NCI-H128 (cell line): ENCODE results near the gene PER1.
A peak's percentile ranks its signal among the peaks of the same experiment; 100 is the strongest.

Experiments
- DNase-seq: peaks from one replicate; lab custom pipeline; 2025; ENCODE audit not compliant: unreplicated experiment; lab: John Stamatoyannopoulos, UW

PER1 gene

DNA sequence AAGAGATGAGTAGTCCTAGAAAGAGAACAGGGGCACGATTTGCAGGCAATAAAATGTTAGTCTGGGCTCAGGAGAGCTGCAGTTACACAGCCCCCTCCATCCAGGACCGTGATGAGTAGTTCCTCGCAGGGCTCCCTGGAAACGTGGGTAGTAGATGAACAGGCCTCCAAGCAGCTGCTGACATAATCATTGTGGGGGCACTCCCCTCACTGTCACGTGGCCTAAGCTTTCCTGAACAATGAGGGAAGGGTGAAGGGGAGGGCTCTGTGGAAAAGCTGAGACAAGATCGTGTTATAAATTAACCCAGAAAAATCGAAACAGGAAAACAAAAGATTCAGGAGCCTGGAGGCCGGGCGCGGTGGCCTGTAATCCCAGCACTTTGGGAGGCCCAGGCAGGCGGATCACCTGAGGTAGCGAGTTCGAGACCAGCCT, 1.3 kb upstream of the PER1 start:
- DNase-seq = no peak

DNA sequence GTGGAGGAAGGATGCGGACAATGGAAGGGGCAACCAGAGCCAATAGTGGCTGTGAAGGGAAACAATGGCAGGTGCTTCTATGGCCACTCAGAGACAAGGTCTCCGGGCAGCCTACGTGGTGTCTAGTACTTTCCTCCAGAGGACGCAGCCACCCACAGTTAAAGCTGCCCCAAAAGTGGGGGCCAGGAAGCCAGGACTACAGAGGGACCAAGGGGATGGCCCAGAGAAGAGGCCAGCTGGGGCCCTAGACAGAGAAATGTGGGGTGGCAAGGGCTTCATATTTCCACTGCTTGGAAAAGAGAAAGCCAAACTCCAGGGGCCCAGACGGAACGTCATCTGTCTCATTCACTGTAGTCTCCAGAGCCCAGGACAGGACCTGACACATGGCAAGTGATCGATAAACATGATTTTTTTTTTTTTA, 837 bp upstream of the PER1 start:
- DNase-seq = no peak

DNA sequence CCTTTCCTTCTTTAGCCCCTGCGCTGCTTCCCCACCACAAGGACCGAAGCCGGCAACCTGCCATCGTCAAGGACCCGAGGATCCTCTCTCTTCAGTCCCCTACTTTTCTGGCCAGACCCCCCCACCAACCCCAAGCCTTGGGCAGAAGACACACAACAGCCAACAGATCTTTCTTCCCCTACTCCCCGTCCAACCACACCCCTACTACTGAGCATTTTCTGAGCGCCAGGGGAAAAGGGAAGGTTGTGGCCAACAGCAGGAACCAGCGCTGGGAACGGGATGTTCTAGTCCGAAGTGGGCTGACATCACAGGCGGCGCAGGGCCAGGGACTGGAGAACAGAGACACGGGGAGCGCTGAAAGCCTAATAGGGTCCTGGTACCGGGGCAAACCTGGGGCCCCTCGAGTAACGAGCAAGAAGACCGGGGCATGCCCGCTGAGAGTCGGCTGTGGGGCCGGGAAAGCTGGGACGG, 528 bp downstream of the PER1 start:
- no peak for DNase-seq

DNA sequence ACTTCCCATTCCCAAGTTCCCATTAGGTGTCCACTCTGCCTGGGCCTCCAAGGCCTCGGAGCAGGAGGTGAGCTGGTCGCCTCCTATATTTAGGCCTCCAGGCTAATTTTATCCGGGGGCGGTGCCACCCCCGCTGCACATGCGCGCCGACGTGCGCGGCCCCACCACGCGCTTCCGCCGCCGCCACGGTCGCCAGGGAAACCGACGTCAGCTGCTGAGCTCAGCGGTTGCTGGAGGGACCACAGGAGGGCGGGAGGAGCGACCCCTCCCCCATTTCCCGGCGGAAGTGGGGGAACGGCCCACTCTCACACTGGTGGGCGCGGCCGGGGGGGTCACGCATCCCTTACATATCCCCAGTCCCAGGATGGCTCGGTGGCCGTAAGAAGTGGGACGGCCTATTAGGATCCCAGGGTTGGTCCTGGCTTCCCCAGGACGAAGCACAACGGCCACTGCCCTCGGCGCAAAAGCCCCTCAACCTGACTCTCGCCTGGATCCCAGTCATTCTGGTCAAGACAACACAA, 1.0 kb downstream of the PER1 start:
- peak; percentile 42 for DNase-seq

DNA sequence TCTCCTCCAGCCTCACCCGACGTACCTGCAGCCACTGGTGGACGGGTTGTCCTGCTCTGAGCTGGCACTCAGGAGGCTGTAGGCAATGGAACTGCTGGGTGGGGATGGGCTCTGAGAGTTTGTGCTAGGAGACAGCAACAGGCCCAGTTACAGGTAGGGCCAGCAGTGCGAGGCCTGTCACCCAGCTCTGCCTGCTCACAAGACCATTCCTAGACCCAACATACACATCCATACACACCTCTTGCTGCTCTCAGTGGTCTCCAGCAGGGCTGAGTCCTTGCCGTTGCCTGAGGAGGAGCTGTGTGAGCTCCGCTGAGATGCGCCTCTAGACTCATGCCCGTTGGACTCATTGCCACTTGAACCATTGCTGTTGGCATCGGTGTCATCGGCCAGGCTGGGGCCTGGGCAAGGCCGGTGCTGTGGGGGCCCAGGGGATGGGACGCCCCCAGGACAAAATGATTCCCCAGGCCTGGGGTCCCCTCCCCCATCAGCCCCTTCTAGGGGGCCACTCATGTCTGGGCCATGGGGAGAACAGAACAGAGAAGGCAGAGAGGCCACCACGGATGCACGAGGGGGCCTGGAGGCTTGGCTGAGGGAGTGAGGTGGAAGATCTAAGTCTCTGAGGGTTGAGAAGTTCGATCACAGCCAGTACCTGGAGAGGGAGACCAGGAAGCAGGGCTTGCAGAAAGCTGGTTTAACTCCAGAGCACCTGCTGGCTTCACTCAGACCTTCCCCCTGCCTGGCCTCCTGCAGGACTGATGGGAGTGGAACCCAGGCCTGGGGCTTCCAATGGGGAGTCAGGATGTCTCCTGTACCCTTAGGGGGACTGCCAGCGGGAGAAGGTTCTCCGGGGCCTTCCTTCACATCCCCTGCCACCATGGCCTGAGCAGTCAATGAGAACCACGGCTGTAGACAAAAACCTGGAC, 1.7 kb downstream of the PER1 start:
- no peak for DNase-seq

DNA sequence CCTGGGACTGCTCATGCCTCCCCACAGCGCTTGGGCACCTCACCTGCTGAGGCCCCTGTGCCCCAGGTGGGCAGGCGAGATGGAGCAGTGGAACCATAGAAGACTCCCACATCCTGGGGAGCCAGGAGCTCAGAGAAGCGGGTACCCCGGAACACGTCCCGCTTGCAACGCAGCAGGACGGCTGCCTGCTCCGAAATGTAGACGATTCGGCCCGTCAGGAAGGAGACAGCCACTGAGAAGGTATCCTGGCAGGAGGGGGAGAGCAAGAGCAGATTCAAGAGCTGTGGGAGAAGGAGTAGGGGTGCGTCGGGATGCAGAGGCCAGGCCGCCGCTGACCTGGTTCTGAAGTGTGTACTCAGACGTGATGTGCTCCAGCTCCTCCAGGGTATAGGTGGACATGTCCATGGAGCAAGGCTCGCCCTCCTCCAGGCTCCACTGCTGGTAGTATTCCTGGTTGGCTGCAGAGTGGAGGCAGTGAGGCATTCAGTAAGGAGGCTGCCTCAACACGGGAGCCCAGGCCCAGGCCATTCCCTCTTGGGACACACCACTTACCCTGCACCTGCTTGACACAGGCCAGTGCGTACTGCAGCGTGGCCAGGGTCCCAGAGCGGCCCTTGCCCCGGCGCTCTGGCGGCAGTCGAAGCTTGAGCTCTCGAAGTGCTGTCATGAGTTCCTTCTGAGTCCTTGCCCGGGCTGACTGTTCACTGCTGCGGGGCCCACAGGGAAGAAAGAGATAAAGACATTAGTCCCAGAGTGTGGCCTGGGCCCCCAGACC, 2.6 kb downstream of the PER1 start:
- DNase-seq = no peak

DNA sequence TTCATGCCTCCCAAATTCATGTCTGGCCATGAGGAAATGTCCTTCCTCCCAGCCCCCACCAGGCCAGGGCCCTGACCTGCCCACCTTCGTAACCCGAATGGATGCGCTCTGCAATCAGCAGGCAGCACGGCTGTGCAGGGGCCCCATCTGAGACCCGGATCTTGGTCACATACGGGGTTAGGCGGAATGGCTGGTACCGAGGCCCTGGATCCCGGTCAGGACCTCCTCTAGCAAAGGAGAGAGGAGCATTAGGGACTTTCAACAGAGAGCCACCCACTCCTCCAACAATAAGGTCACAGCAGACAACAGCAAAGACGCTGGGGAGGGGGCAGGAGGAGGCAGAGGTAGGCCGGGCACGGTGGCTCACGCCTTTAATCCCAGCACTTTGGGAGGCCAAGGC, 3.6 kb downstream of the PER1 start:
- no peak for DNase-seq

DNA sequence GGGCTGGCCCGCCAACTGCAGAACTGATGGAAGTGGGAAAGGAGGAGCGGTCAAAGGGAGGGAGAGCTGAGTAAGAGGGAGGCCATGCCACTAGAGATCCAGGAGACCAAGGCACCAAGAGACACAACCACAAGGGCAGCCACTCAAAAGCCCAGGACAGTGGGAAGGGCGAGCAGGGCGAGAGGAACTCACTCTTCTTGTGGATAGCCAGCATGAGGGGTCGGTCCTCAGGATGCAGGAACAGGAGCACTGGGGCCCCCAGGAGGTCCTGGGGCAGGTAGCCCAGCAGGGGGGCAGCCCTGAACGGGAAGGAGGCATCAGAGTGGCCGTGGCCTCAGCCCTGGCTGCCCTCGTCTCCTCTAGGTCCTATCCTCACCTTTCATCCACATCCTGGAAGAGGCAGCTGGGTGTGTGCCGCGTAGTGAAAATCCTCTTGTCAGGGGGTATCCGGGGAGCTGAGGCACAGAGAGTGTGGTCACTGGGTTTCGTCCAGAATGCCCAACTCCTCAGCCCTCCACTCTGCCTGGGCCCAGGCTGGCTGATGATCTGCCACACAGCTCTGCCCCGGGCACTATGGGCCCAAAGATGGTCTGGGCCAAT, 4.3 kb downstream of the PER1 start:
- DNase-seq = no peak

DNA sequence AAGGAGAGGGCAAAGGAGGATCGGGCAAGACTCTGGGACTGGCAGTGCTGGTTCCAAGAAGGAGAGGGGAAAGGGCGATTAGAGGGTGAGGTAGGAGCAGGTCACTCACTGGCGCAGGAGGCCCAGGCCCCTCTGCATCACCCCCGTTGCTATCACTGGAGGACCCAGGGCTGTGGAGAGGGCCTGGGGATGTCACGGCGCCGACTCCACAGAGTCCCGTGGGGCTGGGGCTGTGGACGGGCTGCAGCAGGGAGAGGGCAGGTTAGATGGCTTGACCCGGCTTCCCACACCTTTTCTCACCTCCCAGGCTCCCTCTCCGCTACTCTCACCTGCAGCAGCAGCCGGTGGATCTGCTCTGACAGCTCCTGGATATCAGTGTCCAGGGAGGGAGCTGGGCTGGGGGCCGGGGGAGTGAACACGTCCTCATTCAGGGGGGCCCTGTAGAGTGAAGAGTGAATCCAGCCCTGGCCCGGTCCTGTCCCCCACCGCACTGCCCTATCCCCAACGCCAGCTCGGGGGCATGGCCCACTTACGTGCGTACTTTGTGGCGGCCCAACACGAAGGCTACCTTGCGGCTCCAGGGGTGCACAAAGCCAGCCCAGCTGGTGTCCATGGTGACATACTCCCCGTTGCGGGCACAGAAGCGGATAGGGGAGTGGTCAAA, 4.9 kb downstream of the PER1 start:
- no peak for DNase-seq

DNA sequence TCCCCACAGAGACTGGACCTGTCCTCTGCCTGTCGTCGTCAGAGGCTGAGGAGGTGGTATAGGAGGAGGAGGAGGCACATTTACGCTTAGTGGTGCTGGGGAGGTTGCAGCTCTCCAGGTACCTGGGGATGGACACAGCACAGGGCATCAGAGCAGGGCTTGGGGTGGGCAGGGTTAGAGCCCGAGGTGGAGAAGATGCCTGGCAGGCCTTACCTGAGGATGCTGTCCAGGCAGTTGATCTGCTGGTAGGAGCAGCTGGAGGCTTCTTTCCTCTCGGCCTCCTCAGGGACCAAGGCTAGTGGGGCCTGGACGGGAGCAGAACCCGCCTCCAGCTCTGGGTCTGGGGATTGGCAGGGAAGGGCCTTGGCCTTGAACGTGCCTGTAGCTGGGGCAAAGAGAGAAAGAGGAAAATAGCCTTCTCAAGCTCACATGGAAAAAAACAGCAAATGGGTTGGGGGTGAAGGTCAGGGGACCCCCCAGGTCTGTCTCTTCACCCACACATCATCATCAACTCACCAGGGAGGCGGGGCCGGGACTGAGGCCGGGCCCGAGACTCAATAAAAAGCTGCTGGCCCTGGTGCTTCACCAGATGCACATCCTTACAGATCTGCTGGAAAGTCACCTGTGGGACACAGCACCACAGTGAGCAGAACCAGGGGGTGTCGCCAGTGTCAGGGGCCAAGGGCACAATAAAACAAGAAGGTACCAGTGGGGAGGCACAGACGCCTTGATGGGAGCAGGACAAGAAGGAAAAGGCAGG, 5.6 kb downstream of the PER1 start:
- DNase-seq = no peak

DNA sequence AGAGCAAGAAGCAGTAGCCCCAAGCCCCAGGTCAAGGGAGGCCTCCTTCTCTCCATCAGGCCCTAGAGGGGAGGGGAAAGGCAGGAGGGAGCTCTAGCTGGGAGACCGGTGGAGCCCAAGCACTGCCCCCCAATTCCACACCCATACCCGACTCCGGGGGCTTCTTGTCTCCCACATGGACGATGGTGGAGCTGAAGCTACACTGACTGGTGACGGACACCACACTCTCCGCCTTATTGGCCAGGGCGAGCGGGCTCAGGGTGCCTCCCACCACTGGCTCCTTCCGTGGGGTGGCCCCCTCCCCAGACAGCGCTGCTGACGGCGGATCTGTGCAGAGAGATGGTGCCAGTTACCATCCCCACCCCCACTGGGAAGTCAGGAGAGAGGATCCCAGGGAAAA, 6.4 kb downstream of the PER1 start:
- no peak for DNase-seq

DNA sequence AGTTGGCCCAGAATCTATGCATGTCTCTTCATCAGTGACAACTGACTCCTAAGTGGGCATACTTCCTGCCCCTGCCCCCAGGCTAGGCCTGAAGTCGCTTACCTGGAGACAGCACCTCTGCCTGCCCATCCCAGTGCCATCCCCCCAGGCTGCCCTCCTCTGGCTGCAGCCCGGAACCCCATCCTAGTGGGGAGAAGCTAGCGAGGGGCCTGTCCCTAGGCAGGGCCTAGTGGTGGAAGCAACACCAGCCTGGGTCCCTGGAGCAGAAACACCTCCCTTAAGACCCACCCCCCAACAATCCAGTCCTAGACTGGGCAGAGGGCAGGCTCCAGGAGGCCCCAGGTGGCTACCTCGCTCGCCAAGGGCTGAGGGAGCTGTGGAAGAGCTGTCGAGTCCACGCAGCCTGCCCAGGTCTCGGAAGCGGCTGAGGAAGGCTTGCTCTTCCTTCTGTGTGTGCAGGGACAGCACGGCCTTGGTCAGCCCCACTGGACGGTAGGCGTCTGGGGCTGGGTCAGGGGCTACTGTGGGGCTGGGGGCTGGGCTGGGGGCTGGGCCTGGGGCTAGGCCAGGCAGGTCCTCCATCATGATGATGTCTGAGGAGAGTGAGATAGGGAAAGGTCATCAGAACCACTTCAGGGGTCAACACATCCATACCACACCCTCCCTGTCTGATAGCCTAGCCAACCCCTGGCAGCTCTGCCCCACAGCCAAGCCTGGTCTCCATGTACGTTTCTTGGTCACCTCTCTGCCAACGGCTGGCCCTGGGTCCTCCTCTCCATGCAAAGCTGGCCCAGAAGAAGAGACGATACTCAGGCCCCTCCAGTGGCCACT, 7.6 kb downstream of the PER1 start:
- DNase-seq = no peak

DNA sequence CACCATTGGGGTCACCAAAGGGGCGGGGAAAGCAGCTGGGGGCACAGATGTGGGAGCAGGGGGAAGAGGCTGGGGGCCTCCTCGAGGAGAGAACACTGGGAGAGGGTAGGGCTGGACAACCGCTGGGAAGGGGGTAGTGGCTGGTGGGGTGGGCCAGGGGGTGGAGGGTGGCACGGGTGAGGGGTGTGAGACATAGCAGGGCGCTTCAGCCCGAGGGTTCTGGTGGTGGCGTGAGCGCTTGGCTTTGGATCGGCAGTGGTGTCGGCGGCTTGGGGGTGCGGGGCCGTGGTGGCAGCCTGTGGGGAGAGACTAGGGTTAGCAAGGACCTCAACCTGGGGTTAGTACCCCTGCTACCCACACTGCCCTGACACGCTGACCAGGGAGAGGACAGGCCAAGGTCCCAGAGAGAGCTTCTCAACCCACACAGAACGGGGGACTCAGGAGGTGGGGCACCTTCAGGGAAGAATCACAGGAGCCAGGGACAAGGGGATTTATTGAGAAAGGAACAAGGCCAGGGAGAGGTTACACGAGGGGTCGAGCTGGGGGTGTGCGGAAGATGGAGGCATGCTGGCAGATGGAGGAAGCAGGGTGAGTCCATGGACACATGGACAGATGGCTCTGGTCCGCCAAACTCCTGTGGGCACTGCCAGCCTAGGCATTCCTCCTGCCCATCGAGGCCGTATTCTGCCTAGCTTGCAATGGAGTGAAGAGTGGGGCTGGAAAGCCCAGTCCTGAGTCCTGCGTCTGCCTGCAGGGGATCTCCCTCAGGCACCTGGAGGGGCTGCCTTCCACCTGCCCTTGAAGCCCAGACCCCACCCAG, 8.4 kb downstream of the PER1 start:
- DNase-seq = no peak

DNA sequence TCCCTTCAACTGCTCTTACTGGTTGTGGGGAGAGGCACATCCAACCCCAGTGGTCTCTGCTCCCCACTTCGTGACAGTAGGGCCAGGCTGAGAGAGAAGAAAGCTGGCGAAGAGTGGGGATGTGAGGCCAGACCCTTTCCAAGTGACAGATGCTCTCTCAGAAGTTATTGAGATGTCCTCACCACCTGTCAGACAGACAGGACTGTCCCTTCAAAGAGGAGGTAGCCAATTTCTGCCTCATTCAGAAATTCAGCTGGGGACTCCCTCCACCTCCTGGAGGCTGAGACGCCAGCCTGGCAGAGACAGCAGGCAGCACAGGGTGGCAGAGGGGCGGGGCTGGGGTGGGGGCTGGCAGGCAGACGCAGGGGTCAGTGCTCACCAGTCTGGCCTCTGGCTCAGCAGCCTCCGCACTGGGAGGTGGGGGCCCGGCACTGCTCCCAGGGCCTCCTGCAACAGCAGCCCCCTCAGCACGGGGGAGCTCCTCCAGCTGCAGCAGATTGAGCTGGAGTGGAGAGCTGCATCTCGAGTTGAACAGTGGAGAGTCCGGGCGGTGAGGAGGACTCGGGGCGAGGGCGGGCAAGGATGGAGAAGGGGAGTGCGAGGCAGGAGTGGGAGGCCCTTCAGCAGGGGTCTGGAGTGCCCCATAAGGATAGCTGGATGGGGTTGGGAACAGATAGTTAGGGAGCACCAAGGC, 9.2 kb downstream of the PER1 start:
- no peak for DNase-seq

DNA sequence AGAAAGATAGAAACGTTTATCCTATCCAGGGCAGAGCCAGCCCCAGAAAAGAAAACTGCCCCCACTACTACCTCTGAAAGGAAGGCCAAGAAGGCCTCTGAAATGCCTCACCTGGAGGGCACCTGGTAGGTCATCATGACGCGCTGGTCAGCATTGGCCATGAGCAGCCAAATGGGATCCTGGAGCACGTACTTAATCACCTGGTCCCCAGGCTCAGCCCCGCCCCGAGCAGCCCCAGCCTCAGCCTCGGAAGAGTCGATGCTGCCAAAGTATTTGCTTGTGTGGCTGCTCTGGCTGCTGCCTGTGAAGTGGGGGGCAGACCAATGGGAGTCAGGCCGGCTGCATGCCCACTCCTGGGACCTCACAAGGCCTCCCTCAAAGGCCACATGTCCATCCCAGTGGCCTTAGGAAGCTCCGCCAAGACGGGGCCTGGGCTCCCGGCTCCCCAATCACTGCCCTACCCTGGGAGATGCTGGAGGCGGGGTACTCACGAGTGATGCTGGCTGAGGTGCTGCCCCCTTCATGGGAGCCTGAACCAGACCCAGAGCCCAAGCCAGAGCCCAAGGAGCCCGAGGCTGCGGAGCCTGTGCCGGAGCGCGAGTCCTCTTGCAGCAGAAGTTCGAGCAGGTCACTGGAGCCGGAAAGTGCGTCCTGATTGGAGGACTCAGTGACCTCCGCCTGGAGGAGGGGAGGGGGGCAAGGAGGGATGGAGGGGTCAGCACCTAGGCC, 9.9 kb downstream of the PER1 start:
- DNase-seq = no peak

DNA sequence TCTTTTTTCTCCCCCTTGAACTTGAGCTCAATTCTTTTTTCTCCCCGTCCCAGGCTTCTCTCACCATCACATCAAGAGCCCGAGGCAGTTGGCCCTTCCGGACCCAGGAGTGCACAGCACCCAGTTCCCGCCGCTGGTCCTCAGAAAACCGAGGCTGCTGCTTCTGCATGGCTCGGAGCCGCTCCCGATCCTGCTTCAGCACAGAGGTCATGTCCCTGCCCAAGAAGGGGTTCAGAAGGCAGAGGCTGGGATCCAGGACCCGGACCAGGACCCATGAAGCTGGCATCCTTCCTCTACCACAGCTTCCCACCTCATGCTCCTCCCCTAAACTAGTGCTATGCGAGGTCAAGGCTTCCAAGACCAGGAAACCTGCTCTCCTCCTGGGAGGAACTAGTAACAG, 10.5 kb downstream of the PER1 start:
- no peak for DNase-seq

DNA sequence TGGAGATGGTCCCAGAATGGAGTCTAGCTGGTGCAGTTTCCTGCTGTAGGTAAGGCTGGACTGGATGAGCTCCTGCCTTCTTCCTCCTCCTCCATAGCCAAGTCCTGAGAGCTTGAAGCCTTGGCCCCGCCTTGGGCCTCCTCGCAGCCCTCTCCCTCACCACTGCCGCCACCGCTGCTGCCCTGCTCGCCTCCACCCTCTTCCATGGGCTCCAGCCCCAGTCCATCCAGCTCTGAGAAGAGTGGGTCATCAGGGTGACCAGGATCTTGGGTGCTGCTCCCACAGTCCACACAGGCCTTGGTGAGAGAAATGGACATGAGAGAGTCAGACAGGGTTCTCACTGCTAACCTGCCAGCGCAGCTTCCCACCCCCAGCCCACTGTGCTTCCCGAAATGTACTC, 11.2 kb downstream of the PER1 start:
- no peak for DNase-seq
